PC-3 (cell line): ENCODE measurements around the gene CIB4.

Experiments used
- EZH2 ChIP-seq: fragments of 300-600 bp; sonication (generic); IDR thresholded peaks from one replicate; pipeline ENCODE4 v1.6.1; 2017; ENCODE audit warnings: antibody characterized with exemption, mild to moderate bottlenecking, low read length; ENCODE audit not compliant: unreplicated experiment
- EZH2phosphoT487 ChIP-seq: fragments of 300-600 bp; sonication (generic); IDR thresholded peaks from 2 replicates; pipeline ENCODE4 v1.6.1; 2018; ENCODE audit warnings: mild to moderate bottlenecking, antibody characterized with exemption, low read length, borderline replicate concordance
- TF ChIP-seq, protein P1 (sequence below): fragments of 300-600 bp; sonication (generic); conservative IDR thresholded peaks from 2 replicates; pipeline ENCODE4 v1.5.1; 2017; ENCODE audit warnings: antibody characterized with exemption, low read depth, mild to moderate bottlenecking, low read length

DNA sequence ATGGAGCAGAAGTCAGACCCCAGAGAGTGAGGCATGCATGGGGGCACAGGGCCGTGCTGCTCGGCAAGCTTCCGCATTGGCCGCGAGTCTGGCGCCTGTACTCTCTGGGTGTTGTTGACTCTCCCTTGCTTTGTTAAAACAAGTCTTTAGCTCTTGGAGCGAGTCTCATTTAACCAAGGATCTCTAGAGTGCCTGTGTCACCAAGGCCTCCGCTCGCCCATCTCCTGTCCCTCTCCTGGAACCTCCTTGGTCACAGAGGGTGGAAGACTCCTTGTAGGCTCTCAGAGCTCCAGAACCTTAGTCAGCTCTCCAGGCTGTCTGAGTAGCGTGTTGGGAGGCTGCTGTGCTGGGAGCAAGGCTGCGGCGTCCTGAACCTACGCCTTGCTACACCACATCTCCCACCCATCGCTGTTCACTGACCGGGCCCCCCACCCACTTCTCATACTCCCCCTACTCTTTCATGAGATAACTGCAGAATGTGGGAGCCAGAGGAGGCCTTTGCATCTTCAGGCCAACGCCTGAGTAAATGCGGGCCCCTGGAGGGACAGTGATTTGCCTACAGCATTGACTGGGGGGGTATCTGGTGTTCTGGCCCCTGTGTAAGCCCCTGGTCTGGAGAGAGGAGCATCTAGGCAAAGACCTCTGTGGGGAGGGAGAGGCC is 66.1 kb downstream of the CIB4 start:
- TF ChIP-seq, protein P1, sequence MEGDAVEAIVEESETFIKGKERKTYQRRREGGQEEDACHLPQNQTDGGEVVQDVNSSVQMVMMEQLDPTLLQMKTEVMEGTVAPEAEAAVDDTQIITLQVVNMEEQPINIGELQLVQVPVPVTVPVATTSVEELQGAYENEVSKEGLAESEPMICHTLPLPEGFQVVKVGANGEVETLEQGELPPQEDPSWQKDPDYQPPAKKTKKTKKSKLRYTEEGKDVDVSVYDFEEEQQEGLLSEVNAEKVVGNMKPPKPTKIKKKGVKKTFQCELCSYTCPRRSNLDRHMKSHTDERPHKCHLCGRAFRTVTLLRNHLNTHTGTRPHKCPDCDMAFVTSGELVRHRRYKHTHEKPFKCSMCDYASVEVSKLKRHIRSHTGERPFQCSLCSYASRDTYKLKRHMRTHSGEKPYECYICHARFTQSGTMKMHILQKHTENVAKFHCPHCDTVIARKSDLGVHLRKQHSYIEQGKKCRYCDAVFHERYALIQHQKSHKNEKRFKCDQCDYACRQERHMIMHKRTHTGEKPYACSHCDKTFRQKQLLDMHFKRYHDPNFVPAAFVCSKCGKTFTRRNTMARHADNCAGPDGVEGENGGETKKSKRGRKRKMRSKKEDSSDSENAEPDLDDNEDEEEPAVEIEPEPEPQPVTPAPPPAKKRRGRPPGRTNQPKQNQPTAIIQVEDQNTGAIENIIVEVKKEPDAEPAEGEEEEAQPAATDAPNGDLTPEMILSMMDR, result no peak
- no peak for TF ChIP-seq EZH2
- no peak for TF ChIP-seq EZH2phosphoT487
